SK-MEL-5 (cell line): Measurements from ENCODE around the gene PCDHGC3. TPM values are rescaled to one million over a fixed set of nuclear protein-coding genes. Genes with fewer than 3 reads are reported as not detected.

Experiments
- DNase-seq: peaks from one replicate; pipeline ENCODE4 v3.0.0-alpha.2; 2016; ENCODE audit warnings: low read depth, low spot score
- in situ Hi-C: cut with HindIII; loops from 2 replicates; pipeline ENCODE4 v1.10.0; 2016; ENCODE audit warnings: low sequenced_read_pairs, high pct_unique_total_duplicates, low pct_unique_long_range_greater_than_20kb
- total RNA-seq: library from RNA; depleted of rRNA; stranded (reverse); fragments of >200 nt; shearing (Covaris generic); gene quantifications from 2 replicates; pipeline ENCODE4 v1.2.3, GENCODE V29; 2014

PCDHGC3 gene
- total RNA-seq, 1 experiment from 2014 or later = 12.5 TPM

- DNase-seq = no peak
- in situ Hi-C loops = no loop called here
Observed at GRCh38 chr5:141495453-141495811, 19.7 kb downstream of the PCDHGC3 start.

GRCh38 chr5:141496038-141496437, 20.3 kb downstream of the PCDHGC3 start:
- DNase-seq = peak; percentile 73
- in situ Hi-C loops = no loop called here

GRCh38 chr5:141501761-141502160, 26.0 kb downstream of the PCDHGC3 start:
- DNase-seq = no peak
- in situ Hi-C loops = no loop called here

- DNase-seq = no peak
- in situ Hi-C loops = no loop called here
Observed at GRCh38 chr5:141503681-141504080, 27.9 kb downstream of the PCDHGC3 start.

- DNase-seq = no peak
- in situ Hi-C loops = no loop called here
Observed at GRCh38 chr5:141504216-141504615, 28.4 kb downstream of the PCDHGC3 start.

- in situ Hi-C loops = no loop called here
- no peak for DNase-seq
Observed at GRCh38 chr5:141506381-141507155, 30.8 kb downstream of the PCDHGC3 start.

- in situ Hi-C loops = no loop called here
- DNase-seq = no peak
Observed at GRCh38 chr5:141507387-141508091, 31.8 kb downstream of the PCDHGC3 start.

GRCh38 chr5:141508440-141508797, 32.7 kb downstream of the PCDHGC3 start:
- DNase-seq = no peak
- in situ Hi-C loops = no loop called here

- no peak for DNase-seq
- in situ Hi-C loops = no loop called here
Observed at GRCh38 chr5:141508798-141509611, 33.2 kb downstream of the PCDHGC3 start.

GRCh38 chr5:141510160-141510559, 34.4 kb downstream of the PCDHGC3 start:
- in situ Hi-C loops = no loop called here
- DNase-seq = no peak

GRCh38 chr5:141510850-141511601, 35.3 kb downstream of the PCDHGC3 start:
- in situ Hi-C loops = no loop called here
- DNase-seq = no peak

- DNase-seq = no peak
- in situ Hi-C loops = no loop called here
Observed at GRCh38 chr5:141511771-141512325, 36.1 kb downstream of the PCDHGC3 start.

- in situ Hi-C loops = no loop called here
- peak; percentile 72 for DNase-seq
Observed at GRCh38 chr5:141512390-141512910, 36.7 kb downstream of the PCDHGC3 start.

- DNase-seq = peak; percentile 25
- in situ Hi-C loops = no loop called here
Observed at GRCh38 chr5:141512911-141513626, 37.3 kb downstream of the PCDHGC3 start.

- no peak for DNase-seq
- in situ Hi-C loops = no loop called here
Observed at GRCh38 chr5:141513627-141514329, 38.0 kb downstream of the PCDHGC3 start.
